Natural killer cell (primary cell): ENCODE results near the gene ROR1. TPM values are rescaled to one million over a fixed set of nuclear protein-coding genes. Genes with fewer than 3 reads are reported as not detected.

ENCODE experiments used
- ATAC-seq, 3 donors: fragments of 150-1000 bp in 2 of 3; fragments of 200-7000 bp in 1 of 3; cut with Tn5 transposase; 1 replicate in 1 of 3; 2 replicates in 2 of 3; pipeline ENCODE4 v1.10.0; 2021; ENCODE audit warnings: mild to moderate bottlenecking in 2 of 3, moderate library complexity in 2 of 3
- DNase-seq, 2 donors: peaks; one replicate each; pipeline versions ENCODE4 v3.0.0 to v3.0.0-alpha.2; 2013 to 2021; ENCODE audit warnings: mixed read lengths in 1 of 2
- H3K27ac ChIP-seq: one replicate; pipeline ENCODE4 v1.5.1; 2013; ENCODE audit warnings: mild to moderate bottlenecking, low read length
- H3K27me3 ChIP-seq: one replicate; pipeline ENCODE4 v1.6.1; 2013; ENCODE audit warnings: low read length; ENCODE audit not compliant: control insufficient read depth, insufficient read depth
- H3K36me3 ChIP-seq: one replicate; pipeline ENCODE4 v1.6.1; 2013; ENCODE audit warnings: low read length; ENCODE audit not compliant: control insufficient read depth, insufficient read depth
- H3K4me1 ChIP-seq: one replicate; pipeline ENCODE4 v1.6.1; 2013; ENCODE audit warnings: low read length; ENCODE audit not compliant: control insufficient read depth, insufficient read depth
- H3K4me3 ChIP-seq: one replicate; pipeline ENCODE4 v1.5.1; 2013; ENCODE audit warnings: low read length
- H3K9me3 ChIP-seq: one replicate; pipeline ENCODE4 v1.6.1; 2013; ENCODE audit warnings: low read length; ENCODE audit not compliant: control insufficient read depth, insufficient read depth
- H3K27ac Mint-ChIP-seq, 2 donors: one replicate each; pipeline ENCODE4 v1.8.0; 2022; ENCODE audit warnings: mild to moderate bottlenecking in 2 of 2, mixed read lengths in 2 of 2, moderate library complexity in 1 of 2
- H3K27me3 Mint-ChIP-seq, 2 donors: one replicate each; pipeline ENCODE4 v1.8.0; 2022; ENCODE audit warnings: low read depth in 2 of 2, mixed read lengths in 2 of 2
- H3K36me3 Mint-ChIP-seq: one replicate; pipeline ENCODE4 v1.8.0; 2022; ENCODE audit warnings: mixed read lengths
- H3K4me1 Mint-ChIP-seq, 2 donors: one replicate each; pipeline ENCODE4 v1.8.0; 2022; ENCODE audit warnings: mixed read lengths in 2 of 2
- H3K4me3 Mint-ChIP-seq: one replicate; pipeline ENCODE4 v1.8.0; 2022; ENCODE audit warnings: mild to moderate bottlenecking, moderate library complexity, mixed read lengths
- H3K9me3 Mint-ChIP-seq, 2 donors: one replicate each; pipeline ENCODE4 v1.8.0; 2022; ENCODE audit warnings: mixed read lengths in 2 of 2
- CTCF ChIP-seq: fragments of 200-600 bp; IDR thresholded peaks from one replicate; pipeline ENCODE4 v1.8.0; 2022; ENCODE audit warnings: antibody characterized with exemption
- WGBS: methylation state at CpG from one replicate; pipeline ENCODE4 v1.1.7; 2013; ENCODE audit warnings: missing lambda C conversion rate; ENCODE audit not compliant: insufficient coverage; 5-methylcytosine and 5-hydroxymethylcytosine counted together
- intact Hi-C: fragments of 100-400 bp; cut with micrococcal nuclease; formaldehyde crosslinking; loops from one replicate; pipeline ENCODE4 v1.14.2; 2022
- total RNA-seq, 4 donors: library from RNA; stranded (reverse); fragments of 120-200 nt in 1 of 4; gene quantifications; one replicate each; pipeline versions ENCODE4 v1.2.3 to v1.2.4, GENCODE V29; 2013 to 2022

Gene ROR1
- total RNA-seq, 3 donors from 2014 or later (not counting 1 experiment from before 2014, with no cell fraction given), result 0.05 to 0.35 (median 0.27) TPM

GRCh38 chr1:63902844-63903589 is 129.2 kb downstream of the ROR1 start:
- intact Hi-C loops, result no loop called here
- peaks cover 12 to 19% of the 10 kb centered on the region in 2 donors for H3K27me3 Mint-ChIP-seq
- H3K27ac Mint-ChIP-seq, result no peak overlapping the region
- H3K4me1 ChIP-seq, result no peaks in the 10 kb centered on the region
- no peaks in the 10 kb centered on the region for H3K27me3 ChIP-seq
- no peak for DNase-seq
- ATAC-seq, result no peak
- no peak overlapping the region for H3K4me3 Mint-ChIP-seq
- no peaks in the 10 kb centered on the region for H3K4me1 Mint-ChIP-seq
- H3K36me3 Mint-ChIP-seq, result no peaks in the 10 kb centered on the region
- no peak overlapping the region for H3K4me3 ChIP-seq
- no peaks in the 10 kb centered on the region for H3K9me3 Mint-ChIP-seq
- no peaks in the 10 kb centered on the region for H3K9me3 ChIP-seq
- no peaks in the 10 kb centered on the region for H3K36me3 ChIP-seq
- TF ChIP-seq CTCF, result no peak
- WGBS, result 44% methylated on average over 1 of the region's 4 CpGs
- H3K27ac ChIP-seq, result no peak overlapping the region

GRCh38 chr1:63903947-63904610 is 130.3 kb downstream of the ROR1 start:
- H3K27ac ChIP-seq, result no peak overlapping the region
- ATAC-seq (no peak), DNase-seq (no peak)
- Mint-ChIP-seq H3K9me3 (no peaks in the 10 kb centered on the region), H3K36me3 (no peaks in the 10 kb centered on the region), H3K4me3 (no peak overlapping the region), H3K27me3 (peaks cover 7 to 9% of the 10 kb centered on the region in 2 donors), H3K27ac (no peak overlapping the region), H3K4me1 (no peaks in the 10 kb centered on the region)
- no peaks in the 10 kb centered on the region for H3K36me3 ChIP-seq
- H3K27me3 ChIP-seq, result no peaks in the 10 kb centered on the region
- no peak for TF ChIP-seq CTCF
- H3K4me1 ChIP-seq, result no peaks in the 10 kb centered on the region
- WGBS, result 69% methylated on average over 4 of the region's 5 CpGs
- no peaks in the 10 kb centered on the region for H3K9me3 ChIP-seq
- intact Hi-C loops, result no loop called here
- H3K4me3 ChIP-seq, result no peak overlapping the region

- no peaks in the 10 kb centered on the region for H3K36me3 ChIP-seq
- no peaks in the 10 kb centered on the region for H3K4me1 ChIP-seq
- ATAC-seq (no peak), DNase-seq (no peak)
- Mint-ChIP-seq H3K4me1 (no peaks in the 10 kb centered on the region), H3K27me3 (peaks cover 1 to 7% of the 10 kb centered on the region in 2 donors), H3K9me3 (no peaks in the 10 kb centered on the region), H3K4me3 (no peak overlapping the region), H3K27ac (no peak overlapping the region), H3K36me3 (no peaks in the 10 kb centered on the region)
- no peak overlapping the region for H3K27ac ChIP-seq
- intact Hi-C loops, result no loop called here
- 98% methylated on average over 2 of the region's 2 CpGs for WGBS
- no peak for TF ChIP-seq CTCF
- H3K4me3 ChIP-seq, result no peak overlapping the region
- H3K9me3 ChIP-seq, result no peaks in the 10 kb centered on the region
- H3K27me3 ChIP-seq, result no peaks in the 10 kb centered on the region
Measured at GRCh38 chr1:63904826-63905225, 131.0 kb downstream of the ROR1 start.
